ENCODE measurements around the gene PPP3CB.

DNA sequence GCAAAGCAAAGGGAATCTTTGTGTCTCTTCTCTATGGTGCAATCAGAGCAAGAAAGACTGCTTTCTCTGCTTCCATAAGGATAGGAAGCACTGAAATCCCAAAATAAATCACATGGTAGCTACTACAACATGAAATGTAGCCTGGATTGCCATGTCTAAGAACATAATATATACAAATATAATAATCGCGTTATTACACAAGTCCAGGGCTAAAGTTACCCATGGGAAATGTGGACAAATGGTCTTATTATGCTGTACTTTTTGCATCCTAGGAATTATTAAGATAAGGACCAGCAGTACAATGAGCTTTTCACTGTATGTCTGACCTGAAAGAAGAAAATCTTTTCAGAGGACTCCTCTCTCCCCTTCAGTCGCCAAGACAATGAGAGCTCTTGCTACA, 23.5 kb upstream of the PPP3CB start:
- TF ChIP-seq YY1 (IDR thresholded peaks at IDR 0.05; ENCODE audit: insufficient read depth, insufficient read length) = no peak
- TF ChIP-seq SUZ12 (IDR thresholded peaks at IDR 0.05; ENCODE audit: extremely low read depth, insufficient read depth, insufficient read length) = no peak
- TF ChIP-seq ZNF274 (IDR thresholded peaks at IDR 0.05; ENCODE audit: low read depth, low read length) = no peak

All from NT2/D1 (cell line).